ENCODE results near the gene NOP16.
"Not testable (repeated sequence)": the region's sequence is repeated elsewhere in the genome, so short reads cannot be mapped to it uniquely, and the experiment has no call there.

Gene NOP16

DNA sequence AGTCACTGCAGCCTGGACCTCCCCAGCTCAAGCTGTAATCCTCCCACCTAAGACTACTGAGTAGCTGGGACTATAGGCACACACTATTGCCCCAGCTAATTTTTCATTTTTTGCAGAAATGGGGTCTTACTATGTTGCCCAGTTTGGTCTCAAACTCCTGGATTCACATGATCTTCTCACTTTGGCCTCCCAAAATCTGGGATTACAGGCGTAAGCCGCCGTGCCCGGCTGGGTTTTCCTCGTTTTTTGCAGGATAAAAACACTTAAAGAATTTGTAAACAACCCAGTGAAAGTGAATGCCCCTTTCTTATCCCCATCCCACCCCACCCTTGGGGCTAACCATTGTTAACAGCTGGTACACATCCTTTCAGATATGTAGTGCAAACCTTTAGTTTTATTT is 20.2 kb upstream of the NOP16 start:
- DNase-seq: no peak

DNA sequence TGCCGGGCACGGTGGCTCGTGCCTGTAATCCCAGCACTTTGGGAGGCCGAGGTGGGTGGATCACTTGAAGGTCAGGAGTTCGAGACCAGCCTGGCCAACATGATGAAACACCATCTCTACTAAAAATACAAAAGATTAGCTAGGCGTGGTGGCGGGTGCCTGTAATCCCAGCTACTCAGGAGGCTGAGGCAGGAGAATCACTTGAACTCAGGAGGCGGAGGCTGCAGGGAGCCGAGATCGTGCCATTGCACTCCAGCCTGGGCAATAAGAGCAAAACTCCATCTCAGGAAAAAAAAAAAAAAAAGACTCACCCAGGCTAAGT is 19.8 kb upstream of the NOP16 start:
- not testable (repeated sequence) for DNase-seq

DNA sequence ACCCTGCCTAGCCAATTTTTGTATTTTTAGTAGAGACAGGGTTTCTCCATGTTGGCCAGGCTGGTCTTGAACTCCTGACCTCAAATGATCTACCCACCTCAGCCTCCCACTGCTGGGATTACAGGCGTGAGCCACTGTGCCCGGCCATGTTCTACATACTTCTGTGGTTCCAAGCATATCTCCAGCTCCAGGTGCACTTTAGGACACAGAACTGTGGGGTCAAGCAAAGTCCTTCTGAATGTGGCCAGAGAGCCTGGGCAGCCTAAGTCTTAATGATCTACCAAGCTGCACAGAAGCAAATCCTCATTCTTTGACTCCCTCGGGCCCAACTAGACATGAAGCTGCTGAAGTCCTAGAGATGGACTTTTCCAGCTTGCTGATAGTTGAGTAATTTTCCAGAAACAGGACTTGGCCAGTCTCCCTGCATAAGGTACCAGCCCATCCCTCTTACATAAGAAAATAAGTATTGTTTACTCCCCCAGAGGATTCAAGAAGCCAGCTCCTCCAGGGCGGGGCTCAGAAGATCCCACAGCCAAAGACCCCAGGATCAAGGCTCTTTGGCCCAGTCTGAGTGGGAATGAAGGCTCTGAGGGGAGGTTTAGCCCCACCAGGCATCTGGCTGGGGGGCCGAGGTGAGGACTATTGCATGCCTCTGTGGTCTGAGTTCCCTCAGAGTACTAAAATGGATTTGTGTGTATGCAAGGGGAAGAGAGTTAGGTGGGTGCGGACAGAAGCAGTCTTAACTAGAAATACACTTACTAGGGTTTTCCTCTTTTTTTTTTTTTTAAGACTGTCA is 19.3 kb upstream of the NOP16 start:
- no peak for DNase-seq

DNA sequence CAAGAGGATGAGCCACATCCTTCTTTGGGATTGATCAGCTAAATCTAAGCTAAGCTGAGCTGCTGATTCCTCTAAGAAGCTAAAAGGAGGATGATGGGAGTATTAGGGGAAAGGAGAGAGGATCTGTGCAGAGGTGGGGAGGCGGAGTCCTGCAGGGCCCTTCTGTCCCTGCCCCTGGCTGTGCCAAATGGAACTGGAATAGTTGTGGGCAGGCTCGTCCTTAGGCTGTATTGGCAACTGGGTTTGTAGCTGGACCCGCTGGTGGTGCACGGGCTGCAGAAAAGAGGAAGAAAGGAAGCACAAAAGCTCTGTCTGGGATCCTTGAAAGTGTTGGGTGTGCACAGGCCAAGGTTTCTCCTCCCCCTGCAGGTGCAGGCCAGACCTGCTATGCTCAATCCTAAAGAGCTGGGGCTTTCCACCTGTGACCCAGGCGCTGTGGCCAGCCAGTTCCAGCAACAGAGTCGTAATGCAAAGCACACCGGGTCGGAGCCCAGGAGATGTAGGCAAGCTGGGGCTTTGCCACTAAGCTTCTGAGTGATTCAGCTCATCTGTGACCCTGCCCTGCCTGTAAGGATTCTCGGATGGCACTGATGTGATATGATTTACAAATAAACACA is 18.1 kb upstream of the NOP16 start:
- no peak for DNase-seq

DNA sequence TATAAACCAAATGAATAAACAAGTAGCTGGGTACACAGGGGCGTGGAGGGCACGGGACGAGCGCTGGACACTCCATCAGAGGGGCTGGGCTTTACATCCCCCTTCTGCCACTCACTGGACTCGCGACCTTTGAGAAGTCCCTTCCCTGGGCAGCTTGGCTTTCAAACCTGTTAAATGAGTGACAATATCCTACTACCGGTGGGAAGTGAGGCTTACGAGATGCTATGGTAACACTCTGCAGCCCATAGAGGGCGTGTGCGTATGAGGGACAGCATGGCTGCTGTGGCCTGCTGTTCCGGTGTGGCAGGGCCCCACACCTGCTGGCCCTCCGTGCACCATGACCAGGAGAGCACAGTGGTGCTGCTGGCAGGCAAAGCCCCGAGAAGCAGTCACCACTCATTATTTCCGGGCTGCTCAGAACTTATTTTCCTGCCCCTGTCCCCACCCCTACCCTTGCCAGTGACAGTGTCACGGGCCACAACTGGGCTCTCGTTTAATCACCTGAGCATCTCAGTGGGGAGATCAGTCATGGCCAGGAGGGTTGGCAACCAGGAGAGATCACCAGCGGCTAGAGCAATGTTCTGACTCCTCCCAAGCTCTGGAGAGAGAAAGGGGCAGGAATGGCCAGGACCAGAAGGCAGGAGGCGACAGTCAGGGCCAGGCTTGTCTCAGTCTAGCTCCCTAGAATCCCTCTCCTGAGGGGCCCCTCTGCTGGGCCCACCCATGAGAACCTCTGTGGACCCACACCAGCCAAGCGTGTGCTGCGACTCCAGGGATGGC is 17.4 kb upstream of the NOP16 start:
- no peak for DNase-seq

DNA sequence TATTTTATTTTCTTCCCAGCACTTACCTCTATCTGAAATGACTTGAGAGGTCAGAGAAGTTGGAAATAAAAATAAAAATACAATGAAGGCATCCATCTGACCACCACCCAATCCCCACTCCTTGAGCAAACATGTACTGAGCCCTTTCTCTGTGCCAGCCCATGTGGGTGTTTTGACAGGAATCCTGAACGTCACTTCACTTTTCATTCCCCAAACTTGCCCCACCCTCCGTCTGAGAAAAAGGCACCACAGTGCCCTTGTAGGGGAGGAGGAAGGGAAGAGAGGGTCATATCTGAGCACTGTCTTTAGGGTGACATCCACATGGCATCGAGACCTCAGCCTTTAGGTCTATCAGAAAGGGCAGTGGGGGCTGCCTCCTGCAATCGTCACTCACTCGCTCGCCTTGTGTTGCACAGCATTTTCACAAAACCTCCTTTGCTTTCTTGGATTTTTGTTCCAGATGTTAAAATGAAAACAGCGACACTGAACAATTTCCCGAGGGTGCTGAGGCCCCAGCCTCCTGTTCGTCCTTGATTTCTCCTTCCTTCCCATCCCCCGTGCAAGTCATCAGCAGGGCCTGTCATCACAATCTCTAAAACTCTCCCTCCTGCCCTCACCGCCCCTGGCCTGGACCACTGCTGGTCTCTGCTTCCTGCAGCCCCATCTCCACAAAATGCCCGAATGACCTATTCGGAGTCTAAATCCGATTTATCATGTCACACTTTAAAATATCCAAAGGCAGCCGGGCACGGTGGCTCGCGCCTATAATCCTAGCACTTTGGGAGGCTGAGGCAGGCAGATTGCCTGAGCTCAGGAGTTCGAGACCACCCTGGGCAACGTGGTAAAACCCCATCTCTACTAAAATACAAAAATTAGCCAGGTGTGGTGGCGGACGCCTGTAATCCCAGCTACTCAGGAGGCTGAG is 13.1 kb upstream of the NOP16 start:
- DNase-seq: no peak

DNA sequence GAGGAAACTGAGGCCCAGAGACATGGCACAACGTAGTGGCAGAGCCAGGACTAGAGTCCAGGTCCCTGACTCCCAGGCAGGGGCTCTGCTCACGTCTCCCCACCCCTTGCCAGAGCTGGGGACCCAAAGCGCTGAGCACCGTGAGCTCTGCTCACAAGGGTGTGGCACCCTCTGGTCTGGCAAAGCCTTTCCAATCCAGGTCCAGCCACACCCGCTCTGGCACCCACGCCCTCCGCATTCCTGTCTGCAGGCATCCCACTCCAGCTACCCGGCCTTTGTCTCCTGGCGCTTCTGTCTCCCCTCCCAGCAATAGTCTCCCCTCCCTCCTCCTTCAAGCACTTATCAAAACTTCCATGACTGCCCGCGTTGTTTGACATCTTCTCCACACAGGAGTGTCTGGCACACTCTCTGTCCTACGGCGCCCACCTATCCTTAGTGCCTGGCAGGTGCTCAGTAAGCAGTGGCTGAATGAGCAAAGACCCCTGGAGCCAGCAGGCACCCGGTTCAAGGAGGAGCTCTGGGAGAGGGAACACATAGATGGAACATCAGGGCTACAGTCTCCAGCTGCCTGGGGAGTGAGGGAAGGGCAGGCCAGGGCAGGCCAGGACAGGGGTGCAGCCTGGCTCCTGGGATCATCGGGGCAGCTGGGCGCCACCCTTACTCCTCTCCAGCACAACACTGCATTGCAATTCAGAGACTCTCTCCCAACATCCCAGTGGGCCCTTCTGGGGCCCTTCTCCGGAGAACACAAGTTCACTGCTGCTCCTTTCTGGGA is 12.2 kb upstream of the NOP16 start:
- no peak for DNase-seq

DNA sequence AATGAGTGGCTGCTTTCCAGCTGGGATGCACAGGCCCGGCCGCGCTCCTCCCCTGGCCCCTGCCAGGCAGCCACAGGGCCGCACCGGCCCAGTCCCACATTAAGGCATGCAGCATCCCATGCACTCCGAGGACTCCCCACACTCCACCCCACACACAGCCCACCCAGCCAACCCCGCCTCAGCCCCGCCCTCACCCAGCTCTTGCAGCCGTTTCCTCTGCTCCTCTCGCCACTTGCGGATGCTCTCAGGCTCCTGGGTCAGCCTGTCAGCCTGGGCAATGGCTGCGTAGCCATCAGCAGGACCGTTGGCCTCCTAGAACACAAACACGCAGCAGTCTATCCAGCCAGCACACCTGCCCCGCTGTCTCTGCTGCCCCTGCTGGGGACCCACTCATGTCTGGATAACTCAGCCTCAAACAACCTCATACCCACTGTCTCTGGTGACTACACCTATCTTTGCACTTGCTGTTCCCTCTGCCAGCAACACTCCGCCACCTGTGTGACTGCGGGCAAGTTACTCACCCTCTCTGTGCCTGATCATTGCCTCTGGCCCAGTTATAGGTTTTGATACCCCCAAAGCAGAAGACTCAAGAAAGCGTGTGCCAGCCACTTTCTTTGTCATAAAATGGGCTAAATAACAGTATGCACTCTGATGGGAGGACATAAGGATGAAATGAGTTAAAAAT is 9.5 kb upstream of the NOP16 start:
- no peak for DNase-seq

DNA sequence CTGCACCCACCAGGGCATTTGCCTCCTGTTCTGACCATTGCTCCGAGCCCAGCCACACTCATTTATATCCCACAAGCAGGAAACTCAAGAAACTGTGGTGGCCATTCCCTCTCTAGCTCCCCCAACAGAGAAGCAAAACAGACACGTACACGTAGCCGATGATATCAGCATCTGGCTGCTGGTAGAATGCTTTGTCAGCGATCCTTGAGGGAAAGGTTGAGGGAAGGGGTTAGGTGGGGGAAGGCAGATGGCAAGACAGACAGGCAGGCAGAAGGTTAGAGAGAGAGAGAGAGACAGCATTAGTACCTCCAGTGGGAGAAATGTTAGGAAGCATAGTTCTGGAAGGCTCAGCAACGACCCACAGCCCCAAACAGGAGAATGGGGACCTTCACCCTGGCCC is 7.9 kb upstream of the NOP16 start:
- no peak for DNase-seq

DNA sequence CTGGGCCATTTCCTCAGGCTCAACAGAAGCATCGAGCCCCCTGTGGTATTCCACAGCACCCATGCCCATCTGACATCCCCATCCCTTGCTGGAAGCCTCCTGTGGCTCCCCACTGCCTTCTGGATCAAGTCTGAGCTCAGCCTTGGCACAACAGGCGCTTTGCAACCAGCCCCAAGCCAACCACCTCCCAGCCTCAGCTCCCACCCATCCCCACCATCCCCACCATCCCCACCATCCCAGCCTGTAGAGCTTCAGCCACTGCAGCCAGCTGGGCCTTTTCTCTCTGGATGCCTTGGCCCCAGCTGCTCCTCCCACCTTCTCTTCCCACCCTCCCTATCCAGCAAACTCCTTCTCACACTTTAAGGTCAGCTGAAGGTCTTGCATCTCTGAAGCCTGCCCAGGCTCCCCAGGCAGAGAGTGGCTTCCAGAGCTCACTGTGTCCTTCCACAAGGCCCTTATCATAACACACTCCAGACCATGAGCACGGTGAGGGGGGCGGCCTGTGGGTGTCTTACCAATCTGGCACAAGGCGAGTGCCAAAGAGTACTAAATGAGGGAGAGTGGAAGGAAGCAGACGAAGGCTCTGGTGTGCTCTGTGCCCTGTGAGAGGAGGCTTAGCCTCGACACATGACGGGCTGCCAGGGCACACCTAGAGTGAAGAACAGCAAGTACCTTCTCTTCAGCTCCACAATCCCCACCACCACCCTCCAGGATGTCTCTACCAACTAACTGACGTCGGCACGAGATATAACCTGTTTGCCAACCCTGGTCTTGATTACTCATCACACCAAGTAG is 6.7 kb upstream of the NOP16 start:
- DNase-seq: no peak

DNA sequence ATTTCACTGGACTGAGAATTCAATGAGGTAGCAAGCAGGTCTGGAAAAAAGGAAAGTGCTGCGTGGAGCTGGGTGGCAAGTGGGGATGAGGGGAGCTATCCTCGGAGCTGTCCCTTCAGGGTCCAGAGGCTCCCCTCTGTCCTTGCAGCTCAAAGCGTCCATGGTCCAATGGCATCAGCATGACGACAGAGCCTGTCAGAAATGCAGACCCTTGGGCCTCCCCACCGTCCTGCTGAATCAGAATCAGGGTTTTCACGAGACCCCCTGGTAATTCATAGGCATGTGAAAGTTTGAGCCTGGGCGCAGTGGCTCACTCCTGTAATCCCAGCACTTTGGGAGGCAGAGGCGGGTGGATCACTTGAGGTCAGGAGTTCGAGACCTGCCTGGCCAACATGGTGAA is 5.7 kb upstream of the NOP16 start:
- DNase-seq: no peak

DNA sequence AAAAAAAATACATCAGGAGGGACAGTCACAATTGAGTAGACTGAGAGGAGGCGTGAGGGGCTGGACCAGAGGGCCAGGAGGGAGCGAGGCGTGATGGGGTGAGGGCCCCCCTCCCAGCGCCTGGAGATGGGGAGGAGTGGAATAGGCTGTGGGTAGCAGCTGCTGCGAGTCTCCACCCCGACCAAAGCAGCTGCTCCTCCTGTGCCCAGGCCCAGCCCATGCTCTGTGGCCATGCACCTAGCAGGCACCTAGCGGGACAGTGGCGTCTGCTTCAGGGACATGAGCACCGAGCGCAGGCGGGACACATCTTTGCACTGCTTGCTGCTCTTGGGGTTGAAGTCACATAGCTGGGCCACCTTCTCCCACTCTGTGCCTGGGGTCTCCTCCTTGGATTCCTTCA is 4.1 kb upstream of the NOP16 start:
- no peak for DNase-seq

DNA sequence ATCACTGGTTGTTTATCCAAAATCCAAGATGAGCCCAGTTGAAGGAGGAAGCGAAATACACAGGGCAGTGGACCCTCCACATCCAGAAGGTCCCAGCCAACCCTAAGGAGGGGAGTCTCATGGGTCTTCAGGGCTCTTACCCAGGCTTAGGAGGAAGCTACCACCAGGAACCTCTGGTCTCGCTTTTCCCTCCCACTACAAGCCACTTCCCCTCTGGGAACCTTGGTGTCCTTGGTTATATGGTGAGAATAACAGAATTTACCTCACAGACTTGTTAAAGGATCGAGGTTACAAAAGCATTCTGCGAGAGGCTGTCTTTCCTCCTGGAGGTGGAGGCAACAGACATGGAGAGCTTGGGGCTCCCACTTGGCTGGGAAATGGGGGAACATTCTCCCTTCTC is 3.6 kb upstream of the NOP16 start:
- no peak for DNase-seq

DNA sequence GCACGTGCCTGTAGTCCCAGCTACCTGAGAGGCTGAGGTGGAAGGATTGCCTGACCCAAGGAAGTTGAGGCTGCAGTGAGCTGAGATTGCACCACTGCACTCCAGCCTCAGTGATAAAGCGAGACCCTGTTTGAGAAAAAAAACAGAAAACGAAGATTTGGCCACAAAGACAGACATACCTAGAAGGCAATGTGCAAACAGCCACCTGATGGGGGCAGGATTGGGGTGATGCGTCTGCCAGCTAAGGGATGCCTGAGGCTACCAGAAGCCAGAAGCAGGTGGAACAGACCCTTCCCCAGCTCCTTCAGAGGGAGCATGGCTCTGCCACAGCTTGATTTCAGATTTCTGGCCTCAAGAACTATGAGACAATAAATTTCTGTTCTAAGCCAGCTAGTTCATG is 3.1 kb upstream of the NOP16 start:
- no peak for DNase-seq

DNA sequence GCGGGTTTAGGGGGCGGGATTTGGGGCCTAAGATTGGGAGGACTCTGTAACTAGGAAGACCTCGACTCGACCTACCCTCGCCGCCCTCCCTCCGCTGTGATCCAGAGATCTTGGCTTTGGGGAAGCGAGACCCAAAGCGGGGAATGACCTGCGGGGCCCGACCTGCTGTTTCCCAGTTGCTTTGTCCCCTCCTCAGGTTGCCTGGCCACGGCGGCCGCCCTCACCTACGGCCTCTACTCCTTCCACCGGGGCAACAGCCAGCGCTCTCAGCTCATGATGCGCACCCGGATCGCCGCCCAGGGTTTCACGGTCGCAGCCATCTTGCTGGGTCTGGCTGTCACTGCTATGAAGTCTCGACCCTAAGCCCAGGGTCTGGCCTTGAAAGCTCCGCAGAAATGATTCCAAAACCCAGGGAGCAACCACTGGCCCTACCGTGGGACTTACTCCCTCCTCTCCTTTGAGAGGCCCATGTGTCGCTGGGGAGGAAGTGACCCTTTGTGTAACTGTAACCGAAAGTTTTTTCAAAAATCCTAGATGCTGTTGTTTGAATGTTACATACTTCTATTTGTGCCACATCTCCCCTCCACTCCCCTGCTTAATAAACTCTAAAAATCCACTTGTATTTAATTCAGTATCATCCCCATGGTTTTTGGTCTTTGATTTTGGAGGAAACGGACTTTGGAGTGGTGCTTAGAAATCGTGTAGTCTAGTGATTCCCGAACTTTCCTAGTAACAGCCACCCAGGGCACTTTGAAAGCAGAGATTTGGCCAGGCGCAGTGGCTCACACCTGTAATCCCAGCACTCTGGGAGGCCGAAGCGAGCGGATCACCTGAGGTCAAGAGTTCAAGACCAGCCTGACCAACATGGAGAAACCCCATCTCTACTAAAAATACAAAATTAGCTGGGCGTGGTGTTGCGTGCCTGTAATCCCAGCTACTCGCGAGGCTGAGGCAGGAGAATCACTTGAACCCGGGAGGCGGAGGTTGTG is 1.0 kb upstream of the NOP16 start:
- DNase-seq: no peak

DNA sequence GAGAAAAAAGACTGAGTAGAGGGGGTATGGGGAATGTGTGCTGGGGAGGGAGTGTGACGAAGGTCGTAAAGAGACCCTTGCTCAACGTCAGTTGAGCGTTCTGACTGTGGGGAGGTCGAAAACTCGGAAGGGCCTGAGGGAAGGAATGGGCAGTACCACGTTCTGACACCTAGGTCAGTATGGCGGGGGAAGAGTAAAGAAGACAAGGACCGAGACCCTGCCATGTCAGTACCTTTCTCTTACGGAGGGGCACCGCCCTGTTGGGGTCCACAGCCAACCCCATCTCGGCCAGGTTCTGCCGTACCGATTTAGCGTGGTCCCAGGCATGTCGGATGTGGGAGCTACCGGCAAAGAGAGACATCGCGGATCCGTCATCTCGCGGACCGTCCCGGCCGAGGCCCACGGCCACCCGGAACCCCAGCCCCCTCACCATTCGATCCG is 375 bp downstream of the NOP16 start:
- peak in 1 of 2 experiments; percentile 3 for DNase-seq

DNA sequence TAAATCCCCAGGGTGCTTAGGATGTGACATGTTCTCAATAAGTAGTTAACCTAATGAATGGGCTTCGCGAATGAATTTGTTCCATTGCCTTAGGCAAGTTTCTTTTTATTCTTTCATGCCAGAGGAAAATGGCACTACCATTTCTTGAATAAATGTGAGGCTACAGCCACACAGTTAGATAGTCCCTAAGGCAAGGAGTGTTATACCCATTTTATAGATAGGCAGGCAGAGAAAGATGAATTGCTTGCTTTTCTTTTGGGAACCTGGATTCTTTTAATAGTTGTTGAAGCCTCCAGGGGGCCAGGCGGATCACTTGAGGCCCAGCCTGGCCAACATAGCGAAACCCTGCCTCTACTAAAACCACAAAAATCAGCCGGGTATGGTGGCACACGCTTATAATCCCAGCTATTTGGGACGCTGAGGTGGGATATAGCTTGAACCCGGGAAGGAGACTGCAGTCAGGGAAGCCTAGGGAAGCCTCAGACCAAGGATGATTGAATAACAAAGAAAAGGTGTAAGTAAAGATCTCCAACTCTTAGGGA is 943 bp downstream of the NOP16 start:
- DNase-seq: no peak

DNA sequence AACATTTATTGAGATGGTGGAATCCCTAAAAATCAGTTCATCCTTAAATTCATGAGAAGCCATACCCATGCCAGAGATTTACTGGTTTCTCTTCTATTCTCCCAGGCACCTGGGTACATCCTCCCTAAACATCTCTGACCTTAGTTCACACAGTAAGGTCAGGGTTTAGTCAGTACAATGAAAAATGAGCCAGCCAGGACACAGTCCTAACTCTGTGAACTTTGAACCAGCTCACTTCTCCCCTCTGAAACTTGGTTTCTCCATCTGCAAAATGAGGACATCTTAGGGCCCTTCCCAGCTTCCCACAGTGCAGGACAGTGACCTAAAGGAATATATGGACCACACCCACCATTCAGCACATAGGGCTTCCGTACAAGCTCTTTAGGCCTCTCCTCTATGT is 1.9 kb downstream of the NOP16 start:
- DNase-seq: no peak

DNA sequence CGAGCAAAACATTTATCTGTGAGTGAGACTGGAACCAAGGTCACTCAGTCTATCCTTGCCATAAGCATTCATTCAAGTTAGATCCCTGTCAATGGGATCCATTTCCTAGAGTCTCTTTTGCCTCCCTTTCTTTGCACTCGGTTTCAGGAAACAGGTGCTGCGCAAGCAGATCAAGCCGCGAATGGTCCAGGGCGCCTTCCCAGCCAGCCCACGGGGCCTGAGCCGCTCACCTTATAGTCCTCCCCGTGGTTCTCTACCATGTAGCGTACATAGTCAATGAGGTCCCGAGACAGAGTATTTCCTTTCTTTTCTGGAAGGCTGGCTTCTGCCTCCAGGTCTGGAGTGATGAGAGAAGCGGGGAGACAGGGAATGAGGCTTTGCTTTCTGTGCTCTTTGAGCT is 3.4 kb downstream of the NOP16 start:
- DNase-seq: no peak
